ENCODE measurements around the gene SDHAF4.
"Not testable (repeated sequence)": the region's sequence is repeated elsewhere in the genome, so short reads cannot be mapped to it uniquely, and the experiment has no call there.

The SDHAF4 gene

GRCh38 chr6:70547905-70548304, 18.8 kb upstream of the SDHAF4 start:
- no peak for FAIRE-seq
- TF ChIP-seq PAX5 (IDR thresholded peaks at IDR 0.05; ENCODE audit: insufficient read depth, low read length, severe bottlenecking) (no peak), TAF1 (IDR thresholded peaks at IDR 0.05; ENCODE audit: low read depth, low read length) (no peak), POLR2A (IDR thresholded peaks at IDR 0.05; ENCODE audit: low read depth, low read length) (no peak), POLR2AphosphoS5 (IDR thresholded peaks at IDR 0.05; ENCODE audit: low read depth, low read length) (no peak), POU2F2 (IDR thresholded peaks at IDR 0.05; ENCODE audit: low read depth, low read length) (no peak), SPI1 (IDR thresholded peaks at IDR 0.05; ENCODE audit: low read depth, low read length) (no peak)
- DNase-seq (ENCODE audit: insufficient read length, low spot score) = no peak

DNA sequence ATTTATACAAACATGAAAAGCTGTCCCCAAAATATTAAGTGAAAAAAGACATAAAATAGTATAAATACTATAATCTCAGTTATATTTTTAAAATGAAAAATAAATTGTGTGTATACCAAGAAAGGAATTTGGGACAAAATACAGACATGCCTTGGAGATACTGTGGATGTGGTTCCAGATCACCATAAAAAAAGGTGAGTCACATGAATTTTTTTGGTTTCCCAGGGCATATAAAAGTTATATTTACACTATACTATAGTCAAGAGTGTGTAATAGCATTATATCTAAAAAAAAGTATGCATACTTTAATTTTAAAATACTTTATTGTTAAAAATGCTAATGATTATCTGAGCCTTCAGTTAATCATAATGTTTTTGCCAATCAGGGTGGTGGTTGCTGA, 17.4 kb upstream of the SDHAF4 start:
- DNase-seq (ENCODE audit: insufficient read length, low spot score) (no peak), FAIRE-seq (no peak)
- no peak for TF ChIP-seq TAF1 (IDR thresholded peaks at IDR 0.05; ENCODE audit: low read depth, low read length)
- no peak for TF ChIP-seq SPI1 (IDR thresholded peaks at IDR 0.05; ENCODE audit: low read depth, low read length)
- TF ChIP-seq POLR2AphosphoS5 (IDR thresholded peaks at IDR 0.05; ENCODE audit: low read depth, low read length) = no peak
- no peak for TF ChIP-seq POU2F2 (IDR thresholded peaks at IDR 0.05; ENCODE audit: low read depth, low read length)
- TF ChIP-seq PAX5 (IDR thresholded peaks at IDR 0.05; ENCODE audit: insufficient read depth, low read length, severe bottlenecking) = no peak
- no peak for TF ChIP-seq POLR2A (IDR thresholded peaks at IDR 0.05; ENCODE audit: low read depth, low read length)

DNA sequence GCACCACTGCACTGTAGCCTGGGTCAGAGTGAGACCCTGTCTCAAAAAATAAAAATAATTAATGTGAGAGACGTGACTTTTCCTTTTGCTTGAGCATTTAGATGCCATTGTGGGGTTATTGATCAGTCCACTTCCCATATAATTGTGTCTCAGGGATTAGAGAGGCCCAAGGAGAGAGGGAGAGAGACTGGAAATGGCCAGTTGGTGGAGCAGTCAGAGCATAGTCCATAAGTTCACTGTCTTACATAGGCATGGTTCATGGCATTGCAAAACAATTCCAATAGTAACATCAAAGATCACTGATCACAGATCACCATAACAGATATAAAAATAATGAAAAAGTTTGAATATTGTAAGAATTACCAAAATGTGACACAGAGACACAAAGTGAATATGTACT, 15.2 kb upstream of the SDHAF4 start:
- no peak for FAIRE-seq

DNA sequence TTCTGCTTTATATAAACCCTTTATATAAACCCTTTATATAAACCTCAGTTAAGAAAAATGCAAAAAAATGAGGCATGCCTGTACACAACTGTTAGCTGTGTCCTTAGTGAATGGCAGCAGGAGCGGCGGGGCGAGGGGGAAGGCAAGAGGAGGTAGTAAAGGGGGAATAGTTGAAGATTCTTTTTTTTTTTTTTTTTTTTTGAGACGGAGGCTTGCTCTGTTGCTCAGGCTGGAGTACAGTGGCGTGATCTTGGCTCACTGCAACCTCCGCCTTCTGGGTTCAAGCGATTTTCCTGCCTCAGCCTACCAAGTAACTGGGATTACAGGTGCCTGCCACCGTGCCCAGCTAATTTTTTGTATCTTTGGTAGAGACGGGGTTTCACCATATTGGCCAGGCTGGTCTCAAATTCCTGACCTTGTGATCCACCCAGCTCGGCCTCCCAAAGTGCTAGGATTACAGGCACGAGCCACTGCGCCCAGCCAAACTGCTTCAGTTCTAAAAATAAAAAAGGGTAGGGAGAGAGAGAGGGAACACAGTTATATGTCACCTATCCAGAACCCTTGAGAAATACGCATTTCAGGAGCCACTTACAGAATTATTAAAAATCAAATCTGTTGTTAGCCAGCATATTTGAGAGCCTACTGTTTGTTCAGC, 14.3 kb upstream of the SDHAF4 start:
- not testable (repeated sequence) for DNase-seq (ENCODE audit: insufficient read length, low spot score); FAIRE-seq

More for the DNA sequence above, 15.2 kb upstream of the SDHAF4 start:
- TF ChIP-seq POLR2AphosphoS5 (IDR thresholded peaks at IDR 0.05; ENCODE audit: low read depth, low read length) = no peak
- no peak for TF ChIP-seq POU2F2 (IDR thresholded peaks at IDR 0.05; ENCODE audit: low read depth, low read length)
- no peak for TF ChIP-seq TAF1 (IDR thresholded peaks at IDR 0.05; ENCODE audit: low read depth, low read length)
- no peak for TF ChIP-seq PAX5 (IDR thresholded peaks at IDR 0.05; ENCODE audit: insufficient read depth, low read length, severe bottlenecking)
- no peak for TF ChIP-seq SPI1 (IDR thresholded peaks at IDR 0.05; ENCODE audit: low read depth, low read length)
- TF ChIP-seq POLR2A (IDR thresholded peaks at IDR 0.05; ENCODE audit: low read depth, low read length) = no peak
- DNase-seq (ENCODE audit: insufficient read length, low spot score) = no peak

- DNase-seq (ENCODE audit: insufficient read length, low spot score) = no peak
- no peak for FAIRE-seq
- TF ChIP-seq SPI1 (IDR thresholded peaks at IDR 0.05; ENCODE audit: low read depth, low read length) (no peak), PAX5 (IDR thresholded peaks at IDR 0.05; ENCODE audit: insufficient read depth, low read length, severe bottlenecking) (no peak), POU2F2 (IDR thresholded peaks at IDR 0.05; ENCODE audit: low read depth, low read length) (no peak), POLR2AphosphoS5 (IDR thresholded peaks at IDR 0.05; ENCODE audit: low read depth, low read length) (no peak), POLR2A (IDR thresholded peaks at IDR 0.05; ENCODE audit: low read depth, low read length) (no peak), TAF1 (IDR thresholded peaks at IDR 0.05; ENCODE audit: low read depth, low read length) (no peak)
Measured at GRCh38 chr6:70552974-70553373, 13.8 kb upstream of the SDHAF4 start.

- DNase-seq (ENCODE audit: insufficient read length, low spot score) (no peak), FAIRE-seq (no peak)
- no peak for TF ChIP-seq TAF1 (IDR thresholded peaks at IDR 0.05; ENCODE audit: low read depth, low read length)
- no peak for TF ChIP-seq POLR2AphosphoS5 (IDR thresholded peaks at IDR 0.05; ENCODE audit: low read depth, low read length)
- no peak for TF ChIP-seq SPI1 (IDR thresholded peaks at IDR 0.05; ENCODE audit: low read depth, low read length)
- TF ChIP-seq PAX5 (IDR thresholded peaks at IDR 0.05; ENCODE audit: insufficient read depth, low read length, severe bottlenecking) = no peak
- TF ChIP-seq POLR2A (IDR thresholded peaks at IDR 0.05; ENCODE audit: low read depth, low read length) = no peak
- no peak for TF ChIP-seq POU2F2 (IDR thresholded peaks at IDR 0.05; ENCODE audit: low read depth, low read length)
Measured at GRCh38 chr6:70557998-70558397, 8.7 kb upstream of the SDHAF4 start.

DNA sequence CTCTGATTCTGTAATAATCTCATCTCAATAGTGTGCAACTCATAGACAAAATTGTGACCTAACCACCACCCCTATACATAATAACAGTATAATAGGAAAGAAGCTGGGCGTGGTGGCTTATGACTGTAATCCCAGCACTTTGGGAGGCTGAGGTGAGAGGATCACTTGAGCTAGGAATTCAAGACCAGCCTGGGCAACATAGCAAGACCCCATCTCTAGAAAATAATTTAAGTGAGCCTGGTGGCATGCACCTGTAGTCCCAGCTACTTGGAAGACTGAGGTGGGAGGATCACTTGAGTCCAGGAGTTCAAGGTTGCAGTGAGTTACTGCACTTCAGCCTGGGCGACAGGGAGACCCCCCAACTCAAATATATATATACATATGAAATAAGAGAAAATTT, 4.3 kb upstream of the SDHAF4 start:
- DNase-seq (ENCODE audit: insufficient read length, low spot score); FAIRE-seq: not testable (repeated sequence)

- TF ChIP-seq TAF1 (IDR thresholded peaks at IDR 0.05; ENCODE audit: low read depth, low read length) = no peak
- TF ChIP-seq PAX5 (IDR thresholded peaks at IDR 0.05; ENCODE audit: insufficient read depth, low read length, severe bottlenecking) = no peak
- DNase-seq (ENCODE audit: insufficient read length, low spot score) (no peak), FAIRE-seq (no peak)
Measured at GRCh38 chr6:70563530-70563929, 3.2 kb upstream of the SDHAF4 start.

GRCh38 chr6:70574643-70575042, 7.9 kb downstream of the SDHAF4 start:
- DNase-seq (ENCODE audit: insufficient read length, low spot score) (no peak), FAIRE-seq (no peak)
- no peak for TF ChIP-seq POLR2AphosphoS5 (IDR thresholded peaks at IDR 0.05; ENCODE audit: low read depth, low read length)
- no peak for TF ChIP-seq TAF1 (IDR thresholded peaks at IDR 0.05; ENCODE audit: low read depth, low read length)
- TF ChIP-seq SPI1 (IDR thresholded peaks at IDR 0.05; ENCODE audit: low read depth, low read length) = no peak
- no peak for TF ChIP-seq POU2F2 (IDR thresholded peaks at IDR 0.05; ENCODE audit: low read depth, low read length)
- TF ChIP-seq PAX5 (IDR thresholded peaks at IDR 0.05; ENCODE audit: insufficient read depth, low read length, severe bottlenecking) = no peak
- no peak for TF ChIP-seq POLR2A (IDR thresholded peaks at IDR 0.05; ENCODE audit: low read depth, low read length)

GRCh38 chr6:70575899-70576495, 9.3 kb downstream of the SDHAF4 start:
- FAIRE-seq = peak; percentile 52
- no peak for DNase-seq (ENCODE audit: insufficient read length, low spot score)
- TF ChIP-seq TAF1 (IDR thresholded peaks at IDR 0.05; ENCODE audit: low read depth, low read length) (no peak), PAX5 (IDR thresholded peaks at IDR 0.05; ENCODE audit: insufficient read depth, low read length, severe bottlenecking) (no peak), POU2F2 (IDR thresholded peaks at IDR 0.05; ENCODE audit: low read depth, low read length) (no peak), SPI1 (IDR thresholded peaks at IDR 0.05; ENCODE audit: low read depth, low read length) (no peak), POLR2A (IDR thresholded peaks at IDR 0.05; ENCODE audit: low read depth, low read length) (no peak)
